OCI-LY3 (cell line): ENCODE measurements around the gene GZMM.

Source experiments
- H2AFZ ChIP-seq: fragments of 200-600, 300-600 bp; shearing (Covaris generic); 2 replicates; pipeline ENCODE4 v1.6.0; 2014; ENCODE audit warnings: antibody characterized with exemption, low read depth, low read length
- H3K27ac ChIP-seq: fragments of 200-600, 300-600 bp; sonication (generic); 2 replicates; pipeline ENCODE4 v1.5.1; 2014; ENCODE audit warnings: mild to moderate bottlenecking, low read length, moderate library complexity, mixed read lengths
- H3K27me3 ChIP-seq: fragments of 200-600, 300-600 bp; sonication (generic); 2 replicates; pipeline ENCODE4 v1.6.1; 2014; ENCODE audit warnings: low read depth, low read length, mixed read lengths
- H3K36me3 ChIP-seq: fragments of 200-600, 300-600 bp; sonication (generic); replicated peaks from 2 replicates; pipeline ENCODE3; 2014; ENCODE audit warnings: low read depth, low read length, mixed read lengths
- H3K4me1 ChIP-seq: fragments of 300-600, 200-600 bp; sonication (generic); 2 replicates; pipeline ENCODE4 v1.6.1; 2014; ENCODE audit warnings: low read length, mixed read lengths
- H3K4me2 ChIP-seq: fragments of 200-600, 300-600 bp; sonication (generic); 2 replicates; pipeline ENCODE4 v1.6.1; 2014; ENCODE audit warnings: low read length, mixed read lengths
- H3K4me3 ChIP-seq: fragments of 300-600, 200-600 bp; sonication (generic); 2 replicates; pipeline ENCODE4 v1.5.1; 2014; ENCODE audit warnings: antibody characterized with exemption, mild to moderate bottlenecking, low read length, moderate library complexity
- H3K79me2 ChIP-seq: fragments of 300-600, 200-600 bp; shearing (Covaris generic); 2 replicates; pipeline ENCODE4 v1.6.1; 2014; ENCODE audit warnings: mild to moderate bottlenecking, low read length, mixed read lengths
- H3K9ac ChIP-seq: fragments of 300-600, 200-600 bp; shearing (Covaris generic); 2 replicates; pipeline ENCODE4 v1.6.0; 2014; ENCODE audit warnings: mild to moderate bottlenecking, low read length, moderate library complexity
- H3K9me3 ChIP-seq: fragments of 200-600, 300-600 bp; shearing (Covaris generic); 2 replicates; pipeline ENCODE4 v1.6.1; 2014; ENCODE audit warnings: low read length, mixed read lengths; ENCODE audit not compliant: insufficient read depth
- H4K20me1 ChIP-seq: fragments of 200-600, 300-600 bp; sonication (generic); 2 replicates; pipeline ENCODE4 v1.6.1; 2016; ENCODE audit warnings: low read length, mixed read lengths; ENCODE audit not compliant: insufficient read depth
- EZH2phosphoT487 ChIP-seq: fragments of 200-600 bp; shearing (Covaris generic); IDR thresholded peaks from 2 replicates; pipeline ENCODE4 v1.6.1; 2018; ENCODE audit warnings: antibody characterized with exemption, mixed run types, low read depth
- TF ChIP-seq, protein P1 (sequence below): fragments of 200-600, 300-600 bp; sonication (generic); IDR thresholded peaks from 2 replicates; pipeline ENCODE4 v1.5.1; 2014; ENCODE audit warnings: antibody characterized with exemption, low read length, low read depth

The GZMM gene

DNA sequence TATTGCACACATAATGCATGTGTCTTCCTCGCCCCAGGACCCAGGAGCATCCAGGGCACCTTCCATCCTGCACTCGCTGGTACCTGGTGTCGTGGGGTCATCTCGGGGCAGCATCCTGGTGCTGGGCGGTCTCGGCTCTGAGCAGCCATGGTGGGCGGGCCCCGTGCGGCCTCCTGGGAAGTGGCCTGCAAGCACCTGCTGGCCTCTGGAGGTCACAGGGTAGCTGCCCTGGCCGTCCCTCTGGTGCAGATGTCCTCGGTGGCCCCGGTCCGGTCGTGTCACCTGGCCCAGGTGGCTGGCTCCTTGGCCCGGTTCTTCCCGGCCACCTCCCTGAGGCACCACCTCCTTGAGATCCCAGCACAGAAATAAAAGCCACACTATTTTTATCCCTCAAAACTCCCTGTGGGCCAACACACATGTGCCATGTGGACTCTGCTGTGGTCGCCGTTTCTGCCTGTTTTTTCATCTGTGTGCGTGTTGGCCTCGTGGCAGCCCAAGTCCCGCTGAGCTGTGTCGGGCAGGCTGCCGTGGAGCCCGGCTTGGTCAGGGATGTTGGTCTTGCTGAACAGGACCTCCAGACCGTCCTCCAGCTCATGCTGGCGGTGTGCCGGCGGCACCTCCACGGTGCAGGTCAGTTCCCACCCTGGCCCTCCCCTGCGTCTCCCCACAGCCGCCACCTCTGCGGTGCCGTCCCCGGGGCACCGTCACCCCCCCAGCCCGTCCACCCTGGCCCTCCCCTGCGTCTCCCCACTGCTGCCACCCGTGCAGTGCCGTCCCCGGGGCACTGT lies 5.0 kb upstream of the GZMM start:
- no peak overlapping the region for H3K4me2 ChIP-seq
- H3K9me3 ChIP-seq = no peaks in the 10 kb centered on the region
- no peaks in the 10 kb centered on the region for H3K27me3 ChIP-seq
- H3K27ac ChIP-seq = no peak overlapping the region
- H3K4me1 ChIP-seq = peaks cover under 1% of the 10 kb centered on the region; the same call in 1 of the 2 replicates
- H2AFZ ChIP-seq = no peak overlapping the region
- TF ChIP-seq EZH2phosphoT487 = no peak
- TF ChIP-seq, protein P1, sequence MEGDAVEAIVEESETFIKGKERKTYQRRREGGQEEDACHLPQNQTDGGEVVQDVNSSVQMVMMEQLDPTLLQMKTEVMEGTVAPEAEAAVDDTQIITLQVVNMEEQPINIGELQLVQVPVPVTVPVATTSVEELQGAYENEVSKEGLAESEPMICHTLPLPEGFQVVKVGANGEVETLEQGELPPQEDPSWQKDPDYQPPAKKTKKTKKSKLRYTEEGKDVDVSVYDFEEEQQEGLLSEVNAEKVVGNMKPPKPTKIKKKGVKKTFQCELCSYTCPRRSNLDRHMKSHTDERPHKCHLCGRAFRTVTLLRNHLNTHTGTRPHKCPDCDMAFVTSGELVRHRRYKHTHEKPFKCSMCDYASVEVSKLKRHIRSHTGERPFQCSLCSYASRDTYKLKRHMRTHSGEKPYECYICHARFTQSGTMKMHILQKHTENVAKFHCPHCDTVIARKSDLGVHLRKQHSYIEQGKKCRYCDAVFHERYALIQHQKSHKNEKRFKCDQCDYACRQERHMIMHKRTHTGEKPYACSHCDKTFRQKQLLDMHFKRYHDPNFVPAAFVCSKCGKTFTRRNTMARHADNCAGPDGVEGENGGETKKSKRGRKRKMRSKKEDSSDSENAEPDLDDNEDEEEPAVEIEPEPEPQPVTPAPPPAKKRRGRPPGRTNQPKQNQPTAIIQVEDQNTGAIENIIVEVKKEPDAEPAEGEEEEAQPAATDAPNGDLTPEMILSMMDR = no peak
- no peak overlapping the region for H3K9ac ChIP-seq
- peaks cover 18% of the 10 kb centered on the region for H3K79me2 ChIP-seq
- H4K20me1 ChIP-seq = peaks cover 8% of the 10 kb centered on the region
- H3K36me3 ChIP-seq = peaks cover 22% of the 10 kb centered on the region
- no peak overlapping the region for H3K4me3 ChIP-seq

DNA sequence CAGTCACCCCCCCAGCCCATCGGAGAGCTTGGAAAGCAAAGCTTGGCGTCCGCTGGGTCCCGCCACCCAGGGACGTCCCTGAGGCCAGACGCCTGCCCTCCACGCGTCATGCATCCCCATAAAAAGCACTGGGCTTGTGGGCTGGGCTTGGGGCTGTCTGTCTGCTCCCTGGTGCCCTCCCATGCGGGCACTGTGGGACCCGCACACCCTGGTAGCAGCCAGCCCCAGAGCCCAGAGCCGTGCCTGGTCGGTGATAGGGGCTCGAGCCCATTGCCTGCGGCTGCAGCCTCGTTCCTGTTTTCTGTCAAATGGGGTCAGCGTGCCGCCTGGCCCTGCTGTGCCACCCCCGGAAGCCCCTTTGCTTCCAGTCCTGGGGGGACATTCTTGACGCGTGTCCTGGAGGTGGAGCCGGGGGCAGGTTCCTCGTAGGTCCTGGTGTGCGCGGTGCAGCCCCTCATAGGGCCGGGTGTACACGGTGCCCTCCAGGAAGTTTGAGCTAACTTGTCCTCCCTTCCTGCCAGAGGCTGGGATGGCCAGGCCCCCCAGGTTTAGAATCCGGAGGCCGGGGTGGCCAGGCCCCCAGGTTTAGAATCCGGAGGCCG lies 4.3 kb upstream of the GZMM start:
- H3K9ac ChIP-seq = no peak overlapping the region

DNA sequence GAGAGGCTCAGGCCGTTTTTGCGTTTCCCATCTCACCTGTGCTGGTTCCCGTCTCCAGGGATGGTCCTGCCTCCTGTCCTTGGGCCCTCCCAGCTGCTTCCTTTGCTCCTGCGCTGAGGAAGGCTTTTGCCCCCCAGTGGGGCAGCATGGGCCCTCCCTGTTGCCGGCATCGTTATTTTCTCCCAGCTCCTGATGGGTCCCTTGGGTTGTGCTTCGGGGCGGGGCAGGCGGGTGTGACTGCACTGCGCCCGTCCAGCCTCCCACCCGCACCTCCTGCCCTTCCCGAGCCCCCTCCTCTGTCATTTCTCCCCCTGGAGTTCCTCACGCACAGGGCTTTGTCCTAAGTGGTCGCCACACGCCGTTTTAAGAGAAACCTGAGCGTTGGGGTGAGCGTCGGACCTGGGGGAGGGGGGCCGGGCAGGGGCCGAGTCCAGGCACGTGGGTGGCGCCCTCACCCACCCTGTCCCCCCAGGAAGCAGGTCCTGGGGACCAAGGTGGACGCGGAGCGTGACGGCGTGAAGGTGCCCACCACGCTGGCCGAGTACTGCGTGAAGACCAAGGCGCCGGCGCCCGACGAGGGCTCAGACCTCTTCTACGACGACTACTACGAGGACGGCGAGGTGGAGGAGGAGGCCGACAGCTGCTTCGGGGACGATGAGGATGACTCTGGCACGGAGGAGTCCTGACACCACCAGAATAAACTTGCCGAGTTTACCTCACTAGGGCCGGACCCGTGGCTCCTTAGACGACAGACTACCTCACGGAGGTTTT lies 2.8 kb upstream of the GZMM start:
- H2AFZ ChIP-seq = no peak overlapping the region
- H3K79me2 ChIP-seq = no peaks in the 10 kb centered on the region
- H3K36me3 ChIP-seq = peaks cover 21% of the 10 kb centered on the region
- H3K4me2 ChIP-seq = no peak overlapping the region
- H3K27ac ChIP-seq = no peak overlapping the region
- H3K4me3 ChIP-seq = no peak overlapping the region
- TF ChIP-seq, protein P1 = no peak
- no peak for TF ChIP-seq EZH2phosphoT487
- no peak overlapping the region for H3K9ac ChIP-seq
- H3K27me3 ChIP-seq = no peaks in the 10 kb centered on the region
- H3K9me3 ChIP-seq = no peaks in the 10 kb centered on the region
- no peaks in the 10 kb centered on the region for H3K4me1 ChIP-seq
- no peaks in the 10 kb centered on the region for H4K20me1 ChIP-seq

More for the DNA sequence above, 4.3 kb upstream of the GZMM start:
- H3K9me3 ChIP-seq = no peaks in the 10 kb centered on the region
- H3K79me2 ChIP-seq = peaks cover 12% of the 10 kb centered on the region; the same call in 1 of the 2 replicates
- H4K20me1 ChIP-seq = 0 out of 2 replicates have a peak, but pooled peaks cover 6% of the 10 kb centered on the region
- H3K4me1 ChIP-seq = no peaks in the 10 kb centered on the region
- H3K36me3 ChIP-seq = peaks cover 22% of the 10 kb centered on the region
- no peak for TF ChIP-seq EZH2phosphoT487
- TF ChIP-seq, protein P1 = no peak
- H3K4me2 ChIP-seq = no peak overlapping the region
- H3K27me3 ChIP-seq = no peaks in the 10 kb centered on the region
- H3K4me3 ChIP-seq = no peak overlapping the region
- no peak overlapping the region for H3K27ac ChIP-seq
- H2AFZ ChIP-seq = no peak overlapping the region

DNA sequence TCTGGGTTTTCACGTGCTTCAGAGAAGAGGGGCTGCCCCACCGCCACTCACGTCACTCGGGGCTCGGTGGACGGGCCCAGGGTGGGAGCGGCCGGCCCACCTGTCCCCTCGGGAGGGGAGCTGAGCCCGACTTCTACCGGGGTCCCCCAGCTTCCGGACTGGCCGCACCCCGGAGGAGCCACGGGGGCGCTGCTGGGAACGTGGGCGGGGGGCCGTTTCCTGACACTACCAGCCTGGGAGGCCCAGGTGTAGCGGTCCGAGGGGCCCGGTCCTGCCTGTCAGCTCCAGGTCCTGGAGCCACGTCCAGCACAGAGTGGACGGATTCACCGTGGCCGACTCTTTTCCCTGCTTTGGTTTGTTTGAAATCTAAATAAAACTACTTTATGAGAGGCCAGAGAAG lies 2.2 kb upstream of the GZMM start:
- Histone ChIP-seq H4K20me1 (no peaks in the 10 kb centered on the region), H3K36me3 (peaks cover 15% of the 10 kb centered on the region), H3K79me2 (no peaks in the 10 kb centered on the region), H3K4me1 (no peaks in the 10 kb centered on the region), H3K4me3 (no peak overlapping the region), H3K4me2 (no peak overlapping the region), H2AFZ (no peak overlapping the region), H3K9ac (no peak overlapping the region), H3K27ac (no peak overlapping the region), H3K9me3 (no peaks in the 10 kb centered on the region), H3K27me3 (no peaks in the 10 kb centered on the region)
- TF ChIP-seq, protein P1 = no peak
- TF ChIP-seq EZH2phosphoT487 = no peak
